Ammon's horn (tissue), 1 donor: ENCODE results near the gene YRDC.
"Not testable (repeated sequence)": the region's sequence is repeated elsewhere in the genome, so short reads cannot be mapped to it uniquely, and the experiment has no call there.

ENCODE experiments used
- DNase-seq: peaks from one replicate; pipeline ENCODE4 v3.0.0-alpha.2; 2016; ENCODE audit warnings: low spot score

Gene YRDC

DNA sequence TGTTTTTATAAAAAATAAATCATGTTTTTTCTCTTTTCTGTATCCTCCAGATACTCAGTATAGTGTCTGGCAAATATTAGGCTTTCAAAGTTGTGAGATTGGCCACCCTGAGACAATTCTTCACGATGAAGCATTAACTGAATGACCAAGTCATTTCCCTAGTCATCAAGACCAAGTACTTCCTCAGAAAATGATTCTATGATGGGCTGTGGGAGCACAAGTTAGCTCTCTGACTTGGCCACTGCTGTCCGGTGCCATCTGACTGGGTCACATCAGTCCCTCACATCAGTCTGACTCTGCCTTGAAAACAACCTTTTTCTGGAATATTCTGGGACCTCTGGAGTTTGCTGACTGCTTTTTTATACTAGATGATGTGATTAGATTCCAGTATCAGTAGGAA lies 13.5 kb upstream of the YRDC start:
- no peak for DNase-seq

DNA sequence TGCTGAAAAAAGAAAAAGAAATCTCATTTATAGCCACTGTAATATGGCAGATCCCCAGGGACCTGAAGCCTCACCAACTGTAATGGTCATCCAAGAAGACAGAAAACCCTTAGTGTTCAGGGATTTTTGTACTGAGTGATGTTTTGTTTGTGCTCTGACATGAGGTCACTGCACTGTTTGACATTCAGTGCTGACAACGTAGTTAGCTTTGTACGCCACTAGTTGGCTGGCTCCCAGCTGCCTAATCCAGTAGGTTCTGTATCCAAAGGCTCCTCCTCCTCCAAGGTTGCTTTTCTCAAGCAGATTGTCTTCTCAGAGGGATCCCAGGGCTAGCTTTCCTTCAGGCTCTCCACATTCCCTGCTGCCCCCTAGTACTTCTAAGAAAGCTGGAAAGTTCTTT lies 9.5 kb upstream of the YRDC start:
- DNase-seq = peak; percentile 80

DNA sequence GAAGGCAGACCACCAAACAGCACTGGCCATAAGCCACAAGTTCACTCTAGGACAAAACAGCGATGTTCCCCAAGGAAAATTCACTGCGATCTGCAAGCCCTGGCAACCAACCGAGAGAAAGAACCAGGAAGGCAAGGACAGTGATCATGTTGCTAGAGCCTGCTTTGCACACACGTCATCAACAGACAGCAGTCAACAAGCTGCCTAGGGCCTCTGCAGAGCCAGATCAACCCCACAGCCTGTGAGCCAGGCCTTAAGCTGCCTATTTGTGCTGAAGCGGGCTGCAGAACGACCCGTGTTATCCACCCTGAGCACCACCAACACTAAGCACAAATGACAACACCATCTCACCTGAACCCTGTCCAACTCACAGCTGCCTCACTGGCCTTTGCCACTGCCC lies 6.2 kb upstream of the YRDC start:
- peak; percentile 86 for DNase-seq

DNA sequence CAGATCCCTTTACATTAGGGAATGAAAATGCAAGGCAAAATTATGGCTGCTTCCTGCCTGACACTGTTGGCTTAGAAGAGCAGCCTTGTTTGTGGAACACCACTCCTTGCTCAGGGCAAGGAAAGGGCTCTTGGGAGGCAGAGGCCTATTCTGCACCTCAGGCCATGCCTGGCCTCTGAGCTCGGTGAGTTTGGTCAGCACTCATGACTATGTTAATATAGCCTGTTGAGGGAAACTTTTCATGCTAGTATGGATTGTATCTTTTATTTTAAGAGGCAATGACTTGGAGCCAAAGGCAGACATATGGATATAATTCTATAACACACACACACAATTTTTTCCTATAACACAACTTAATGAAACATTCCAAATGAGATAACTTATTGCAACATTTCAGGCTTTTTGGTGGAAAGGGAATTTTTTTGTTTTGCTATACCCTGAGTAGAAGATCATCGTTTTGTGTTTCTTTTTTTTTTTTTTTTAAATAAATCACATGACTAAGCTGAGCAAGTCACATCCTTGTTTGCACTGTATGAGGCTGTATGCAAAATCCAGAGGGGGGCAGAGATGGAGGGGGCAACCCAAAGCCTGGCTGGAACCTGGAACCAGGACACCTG lies 5.6 kb upstream of the YRDC start:
- DNase-seq = no peak

DNA sequence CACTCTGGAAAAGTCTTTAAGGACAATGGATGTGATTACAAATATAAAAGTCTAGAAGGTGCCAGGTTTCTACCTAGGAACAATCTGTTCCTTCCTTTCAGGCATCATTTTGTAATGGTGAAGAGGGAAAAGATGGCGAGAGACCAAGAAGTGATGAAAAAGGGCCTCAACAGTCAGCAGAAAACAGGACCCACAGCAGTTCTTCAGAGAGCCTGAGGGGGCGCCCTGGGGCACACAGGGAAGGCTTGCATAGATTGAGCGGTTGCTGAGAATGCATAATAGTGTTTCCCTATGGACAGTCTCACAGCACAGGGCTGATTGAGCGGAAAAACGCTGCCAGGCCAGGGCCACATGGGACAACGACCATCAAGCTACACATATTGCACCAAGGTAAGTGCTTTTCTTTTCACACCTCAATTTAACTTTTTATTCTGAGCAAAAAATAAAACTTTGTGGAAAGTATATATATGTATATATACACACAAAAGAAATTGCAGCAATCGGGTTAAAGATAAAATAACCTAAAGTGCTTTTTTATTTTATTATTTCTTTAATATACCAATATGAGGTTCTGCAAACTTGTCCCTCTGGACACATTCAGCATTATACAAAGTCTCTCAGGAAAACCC lies 3.1 kb upstream of the YRDC start:
- DNase-seq = peak; percentile 76

DNA sequence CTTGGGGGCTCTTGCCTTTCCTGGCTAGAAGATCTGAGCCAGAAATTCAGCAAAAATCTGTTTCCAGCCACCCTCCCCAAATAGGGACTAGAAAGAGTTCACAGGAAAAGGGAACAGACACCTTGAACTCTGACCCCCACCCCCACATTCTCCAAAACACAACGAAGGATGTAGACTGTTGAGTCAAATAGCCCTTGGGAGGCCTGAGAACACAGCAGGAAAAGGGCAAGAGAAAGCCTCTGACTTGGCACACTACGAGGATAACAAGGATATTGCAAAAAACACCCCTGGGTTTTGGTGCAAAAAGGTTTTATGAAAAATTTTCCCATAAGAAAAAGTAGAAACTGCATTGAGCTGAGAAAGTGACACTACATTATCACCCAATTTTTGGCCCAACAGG lies 1.9 kb upstream of the YRDC start:
- DNase-seq = no peak

DNA sequence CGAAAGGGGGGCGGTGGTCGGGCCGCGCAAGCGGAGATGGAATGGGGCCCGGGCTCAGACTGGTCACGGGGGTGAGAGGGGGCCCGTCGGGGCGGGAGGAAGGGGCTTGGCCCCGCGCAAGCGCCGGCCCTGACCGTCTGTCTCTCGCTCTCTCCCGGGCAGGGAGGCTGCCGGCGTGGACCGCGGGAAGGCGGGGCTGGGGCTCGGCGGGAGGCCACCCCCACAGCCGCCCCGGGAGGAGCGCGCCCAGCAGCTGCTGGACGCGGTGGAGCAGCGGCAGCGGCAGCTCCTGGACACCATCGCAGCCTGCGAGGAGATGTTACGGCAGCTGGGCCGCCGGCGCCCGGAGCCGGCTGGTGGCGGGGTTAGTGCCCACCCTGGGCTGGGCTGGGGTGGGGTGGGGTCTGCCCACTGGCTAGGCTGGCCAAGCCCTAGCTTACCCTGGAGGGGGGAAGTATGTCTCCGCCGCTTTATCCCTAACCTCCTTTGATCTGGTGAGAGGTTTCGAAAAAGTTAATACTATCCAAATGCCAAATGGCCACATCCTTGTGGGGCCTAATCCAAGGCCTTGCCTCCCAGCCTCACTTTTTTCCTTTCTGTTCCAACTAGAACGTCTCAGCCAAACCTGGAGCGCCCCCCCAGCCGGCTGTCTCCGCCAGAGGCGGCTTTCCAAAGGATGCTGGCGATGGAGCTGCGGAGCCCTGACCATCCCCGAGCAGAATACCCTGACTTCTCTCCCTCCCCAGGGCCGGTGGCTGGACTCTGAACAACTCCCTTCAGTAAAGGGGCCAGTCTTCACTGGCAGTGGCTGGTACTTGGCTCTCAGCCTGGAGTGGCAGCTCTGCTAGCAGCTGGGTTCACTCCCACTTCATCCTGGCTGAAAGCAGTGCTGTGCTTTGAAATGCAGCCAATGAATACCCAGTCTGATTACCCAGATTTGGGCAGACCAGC lies 636 bp upstream of the YRDC start:
- DNase-seq = peak; percentile 95

DNA sequence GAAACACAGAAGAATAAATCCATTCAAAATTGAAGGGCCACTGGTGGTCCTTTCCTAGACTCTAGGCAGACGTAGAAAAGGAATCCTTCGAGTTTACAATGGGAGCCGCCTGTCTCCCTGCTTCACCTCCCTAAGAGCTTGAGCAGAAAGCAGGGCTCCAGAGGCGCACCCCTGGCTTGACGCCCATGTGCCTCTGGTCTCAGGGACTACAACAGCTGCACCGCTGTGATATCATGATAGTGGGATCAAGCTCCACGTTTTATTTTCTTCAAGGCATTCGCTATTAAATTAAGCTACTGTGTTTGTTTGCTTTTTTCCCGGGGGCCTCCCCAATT lies 821 bp downstream of the YRDC start:
- no peak for DNase-seq

DNA sequence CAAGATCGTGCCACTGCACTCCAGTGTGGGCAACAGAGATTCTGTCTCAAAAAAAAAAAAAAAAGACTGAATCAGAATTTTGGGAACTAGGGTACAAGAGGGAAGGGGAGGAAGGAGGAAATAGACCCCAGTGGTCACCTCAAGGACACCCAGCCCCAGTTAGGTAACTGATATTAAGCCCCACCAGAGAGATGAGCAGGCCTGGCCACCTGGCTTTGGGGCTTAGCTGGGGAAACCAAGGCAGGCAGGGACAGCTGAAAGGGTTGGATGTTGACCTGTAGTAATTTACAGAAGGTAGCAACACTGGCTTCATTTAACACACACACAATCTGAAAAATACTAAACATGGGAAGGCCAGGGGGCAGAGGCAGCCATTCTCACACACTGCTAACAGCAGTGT lies 5.6 kb downstream of the YRDC start:
- no peak for DNase-seq

DNA sequence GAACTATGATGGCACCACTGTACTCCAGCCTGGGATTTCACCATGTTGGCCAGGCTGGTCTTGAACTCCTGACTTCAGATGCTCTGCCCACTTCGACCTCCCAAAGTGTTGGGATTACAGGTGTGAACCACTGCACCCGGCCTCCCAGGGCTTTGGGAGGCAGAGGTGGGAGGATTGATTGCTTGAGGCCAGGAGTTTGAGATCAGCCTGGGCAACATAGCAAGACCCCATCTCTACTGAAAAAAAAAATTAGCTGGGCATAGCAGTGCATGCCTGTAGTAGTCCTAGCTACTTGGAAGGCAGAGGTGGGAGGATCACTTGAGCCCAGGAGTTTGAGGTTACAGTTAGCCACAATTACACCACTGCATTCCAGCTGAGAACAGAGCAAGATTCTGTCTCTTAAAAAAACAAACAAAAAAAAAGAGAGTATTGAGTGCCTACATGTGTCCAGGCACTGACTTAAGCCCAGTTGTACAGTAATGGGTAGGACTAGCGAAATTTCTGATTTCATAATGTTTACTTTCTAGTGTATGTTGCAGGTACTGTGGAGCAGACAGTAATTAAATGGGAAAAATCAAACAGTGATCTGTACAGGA lies 10.2 kb downstream of the YRDC start:
- DNase-seq = no peak

DNA sequence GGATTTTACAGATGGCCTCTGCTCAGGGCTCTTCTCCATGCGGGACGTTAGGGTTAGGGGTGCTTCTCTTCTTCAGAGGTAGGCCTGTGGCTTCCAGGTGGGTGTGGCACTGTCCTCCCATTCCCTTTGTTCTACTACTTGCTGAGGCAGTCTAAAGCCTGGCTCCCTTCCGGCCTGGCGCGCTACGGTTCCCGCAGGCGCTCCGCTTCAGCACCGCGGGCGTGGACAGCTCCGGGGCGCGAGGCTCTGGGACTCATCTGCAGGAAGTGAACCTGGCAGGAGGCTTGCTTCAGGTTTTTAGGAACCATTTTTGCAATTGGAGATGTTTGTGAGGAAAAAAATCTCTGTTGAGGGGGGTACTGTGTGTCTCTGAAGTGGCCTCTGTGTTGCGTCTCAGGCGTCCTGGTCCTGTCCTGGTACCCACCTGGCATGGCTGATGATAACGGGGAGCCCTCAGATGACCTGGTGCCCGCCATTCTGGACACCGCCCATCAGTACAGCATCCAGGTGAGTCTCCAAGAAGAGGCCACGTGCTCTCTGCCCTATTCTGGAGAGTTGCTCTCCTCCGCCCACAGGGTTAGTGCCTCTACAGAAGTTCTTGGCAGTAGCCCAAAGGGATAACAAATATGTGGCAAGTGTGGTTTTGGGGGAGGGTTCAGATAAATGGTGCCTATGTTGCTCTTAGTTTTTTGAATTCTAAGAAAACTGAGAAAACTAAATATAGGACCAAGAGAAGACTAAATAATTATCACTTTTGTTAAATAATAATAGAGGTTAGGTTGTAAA lies 12.5 kb downstream of the YRDC start:
- no peak for DNase-seq

DNA sequence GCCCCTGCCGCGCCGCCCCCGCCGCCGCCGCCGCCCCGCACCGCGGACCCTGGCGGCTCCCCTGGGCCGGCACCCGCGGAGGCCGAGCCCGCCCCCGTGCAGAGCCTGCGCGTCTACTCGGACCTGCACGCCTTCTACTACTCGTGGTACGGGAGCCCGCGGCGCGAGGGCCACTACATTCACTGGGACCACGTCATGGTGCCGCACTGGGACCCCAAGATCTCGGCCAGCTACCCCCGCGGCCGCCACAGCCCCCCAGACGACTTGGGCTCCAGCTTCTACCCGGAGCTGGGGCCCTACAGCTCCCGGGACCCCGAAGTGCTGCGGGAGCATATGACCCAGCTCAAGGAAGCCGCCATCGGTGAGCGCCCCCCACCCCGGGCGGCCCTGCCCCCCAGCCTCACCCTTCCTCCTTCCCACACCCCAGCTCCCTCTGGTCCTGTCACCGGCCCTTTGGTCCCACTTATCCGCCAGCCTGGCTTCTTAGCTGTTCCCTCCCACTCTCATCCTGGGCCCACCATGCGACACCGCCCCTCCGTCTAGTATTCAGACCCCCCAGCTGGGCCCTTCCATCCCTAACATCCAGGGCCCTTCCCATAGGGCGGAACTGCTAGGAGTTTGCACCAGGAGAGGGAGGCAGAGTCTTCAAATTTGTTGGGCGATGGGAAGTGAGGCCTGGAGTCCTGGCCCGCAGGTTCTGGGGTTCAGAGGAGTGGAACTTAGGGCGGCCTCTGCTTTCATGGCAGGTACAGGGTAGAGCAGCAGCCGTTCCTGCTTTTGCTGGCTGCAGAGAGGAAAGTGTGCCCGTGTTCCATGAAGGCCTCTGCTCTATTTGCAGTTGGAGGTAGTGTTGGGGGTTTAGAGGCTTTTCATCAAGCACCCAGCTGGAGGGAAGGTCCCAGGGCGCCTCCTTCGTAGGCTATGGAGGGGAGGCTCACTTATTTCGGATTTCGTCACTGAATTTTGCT lies 13.4 kb downstream of the YRDC start:
- no peak for DNase-seq

DNA sequence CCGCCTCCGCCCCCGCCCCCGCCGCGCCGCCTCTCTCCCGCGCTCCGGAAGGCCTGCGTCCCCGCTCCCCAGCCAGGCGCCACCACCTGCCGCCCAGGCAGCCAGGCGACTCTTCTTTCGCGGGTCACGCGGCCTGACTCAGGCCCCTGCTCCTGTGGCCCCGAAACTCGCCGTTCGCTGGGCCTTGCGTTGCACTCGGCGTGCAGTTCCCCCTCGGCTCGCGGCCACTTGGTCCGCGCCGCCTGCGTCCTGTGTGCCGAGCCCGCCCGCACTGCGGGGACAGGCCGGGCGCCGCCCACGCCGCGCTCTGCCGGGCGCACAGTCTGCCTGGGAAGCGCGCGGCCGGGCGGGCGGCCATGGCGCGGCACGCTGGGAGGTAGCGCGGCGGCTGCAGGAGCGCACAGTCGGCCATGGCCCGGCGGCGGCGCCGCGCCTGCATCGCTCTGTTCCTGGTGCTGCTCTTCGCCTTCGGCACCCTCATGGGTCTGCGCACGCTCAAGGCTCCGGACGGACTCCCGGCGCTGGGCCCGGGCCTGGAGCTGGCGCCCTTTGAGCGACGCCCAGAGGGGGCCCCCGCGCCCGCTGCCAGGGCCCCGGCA lies 14.1 kb downstream of the YRDC start, which contains the start of gene MANEAL:
Gene MANEAL, plus strand, starts transcription at position 75 of the 599 bp plus-strand sequence. Its CDS starts 336 bp downstream, at position 411.
- peak; percentile 57 for DNase-seq

DNA sequence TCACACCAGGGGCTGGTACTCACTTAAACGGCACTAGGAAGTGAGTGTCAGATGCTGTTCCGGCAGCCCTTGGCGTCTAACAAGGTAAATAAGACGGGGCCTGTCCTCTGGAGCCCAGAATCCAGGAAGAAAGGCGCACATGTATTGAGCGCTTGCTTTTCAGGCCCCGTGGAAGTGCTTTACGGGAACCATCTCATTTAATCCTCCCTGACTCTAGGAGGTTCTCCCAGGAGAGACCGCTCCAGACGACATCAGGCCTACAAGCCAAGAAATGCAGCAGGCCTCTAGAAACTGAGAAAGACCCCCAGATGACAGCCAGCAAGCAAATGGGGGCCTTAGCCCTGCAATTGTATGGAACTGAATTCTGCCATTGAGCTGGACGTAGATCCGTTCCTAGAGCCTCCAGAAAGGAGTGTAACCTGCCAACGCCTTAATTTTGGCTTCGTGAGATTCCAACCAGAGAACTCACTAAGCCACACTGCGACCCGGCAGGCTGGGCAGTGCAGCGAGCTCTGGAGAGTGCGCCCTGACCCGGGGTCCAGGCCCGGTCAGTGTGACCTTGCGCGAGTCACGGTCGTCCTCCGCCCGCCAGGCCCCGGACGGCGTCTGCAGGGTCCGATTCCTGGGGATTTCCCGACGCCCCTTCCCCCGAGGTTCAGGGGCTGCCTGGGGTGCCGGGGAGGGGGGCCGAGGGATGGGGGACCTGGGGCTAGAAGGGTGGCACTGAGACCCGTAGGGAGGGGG lies 14.9 kb downstream of the YRDC start:
- DNase-seq = no peak

DNA sequence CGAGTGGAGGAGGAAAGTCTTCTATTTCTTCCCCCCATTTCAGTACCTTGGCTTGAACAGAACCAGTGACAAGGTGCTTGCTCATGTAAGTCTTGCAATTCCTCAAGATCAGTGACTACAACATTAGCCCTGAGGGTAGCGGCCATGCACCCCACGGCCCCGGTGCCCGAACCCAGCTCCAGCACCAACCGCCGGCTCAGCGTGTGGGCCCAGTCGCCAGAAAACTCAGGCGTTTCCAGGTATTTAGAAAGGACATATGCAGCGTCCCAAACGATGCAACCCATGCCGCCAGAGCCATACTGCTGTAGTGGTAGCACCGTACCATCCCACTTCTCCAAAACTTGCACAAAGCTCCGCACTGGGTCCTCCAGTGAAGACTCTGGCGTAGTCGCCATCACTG lies 25.5 kb downstream of the YRDC start:
- no peak for DNase-seq

DNA sequence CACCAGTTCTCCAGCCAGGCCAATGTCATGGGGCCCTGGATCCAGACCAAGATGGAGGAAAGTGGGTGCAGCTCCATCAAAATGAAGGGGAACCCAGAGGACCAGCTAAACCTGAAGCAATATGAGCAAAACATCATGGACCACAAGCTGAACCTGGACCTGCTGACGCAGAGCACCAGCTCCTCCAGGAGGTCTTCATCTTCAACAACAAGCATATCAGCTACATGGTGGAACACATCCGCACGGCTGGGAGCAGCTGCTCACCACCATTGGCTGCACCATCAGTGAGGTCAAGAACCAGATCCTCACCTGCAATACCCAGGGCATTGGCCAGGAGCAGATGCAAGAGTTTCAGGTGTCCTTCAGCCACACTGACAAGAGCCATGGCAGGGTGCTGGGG lies 29.4 kb downstream of the YRDC start:
- no peak for DNase-seq

DNA sequence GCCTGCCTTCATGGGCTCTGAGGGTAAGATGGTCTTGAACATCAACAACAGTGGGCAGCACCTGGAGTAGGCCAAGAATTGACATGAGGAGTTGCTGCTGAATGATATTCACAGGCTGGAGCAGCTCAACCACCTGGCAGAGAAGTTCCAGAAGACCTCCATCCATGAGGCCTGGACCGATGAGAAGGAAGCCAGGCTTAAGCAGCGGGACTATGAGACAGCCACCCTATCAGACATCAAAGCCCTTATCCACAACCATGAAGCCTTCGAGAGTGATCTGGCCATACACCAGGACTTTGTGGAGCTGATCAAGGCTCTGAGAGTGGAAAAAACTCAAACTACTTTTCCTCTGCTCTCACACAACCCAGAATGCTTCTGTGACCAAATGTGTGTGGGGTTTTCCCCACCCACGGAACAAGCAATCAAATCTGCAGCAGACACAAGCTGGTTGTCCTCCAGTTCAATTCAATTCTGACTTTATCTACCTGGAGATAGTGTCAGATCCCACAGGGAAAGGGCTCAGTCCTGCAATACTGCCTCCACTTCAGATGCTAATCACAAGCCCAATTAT lies 31.0 kb downstream of the YRDC start:
- DNase-seq = no peak

DNA sequence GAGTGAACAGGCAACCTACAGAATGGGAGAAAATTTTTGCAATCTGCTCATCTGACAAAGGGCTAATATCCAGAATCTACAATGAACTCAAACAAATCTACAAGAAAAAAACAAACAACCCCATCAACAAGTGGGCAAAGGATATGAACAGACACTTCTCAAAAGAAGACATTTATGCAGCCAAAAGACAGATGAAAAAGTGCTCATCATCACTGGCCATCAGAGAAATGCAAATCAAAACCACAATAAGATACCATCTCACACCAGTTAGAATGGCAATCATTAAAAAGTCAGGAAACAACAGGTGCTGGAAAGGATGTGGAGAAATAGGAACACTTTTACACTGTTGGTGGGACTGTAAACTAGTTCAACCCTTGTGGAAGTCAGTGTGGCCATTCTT lies 36.6 kb downstream of the YRDC start:
- DNase-seq = not testable (repeated sequence)

DNA sequence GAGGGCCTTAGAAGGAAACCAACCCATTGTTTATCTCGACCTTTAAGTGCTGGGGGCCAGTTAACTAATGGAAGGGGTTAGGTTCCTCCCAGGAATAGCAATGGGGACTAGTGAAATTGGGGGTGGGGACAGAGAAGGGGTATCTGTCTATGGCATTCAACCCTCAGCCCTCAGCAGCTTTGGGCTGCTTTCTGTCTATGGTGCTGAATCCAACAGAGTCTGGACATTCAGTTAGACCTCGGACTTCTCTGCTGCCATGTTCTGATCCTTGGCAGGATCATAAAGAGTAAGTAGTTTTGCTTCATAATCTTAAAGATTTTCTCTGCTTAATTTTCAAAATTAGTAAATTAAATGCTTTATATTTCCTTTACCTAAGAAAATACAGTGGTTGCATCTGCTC lies 40.5 kb downstream of the YRDC start:
- DNase-seq = no peak
